GM12878 (cell line): ENCODE data around the gene SORCS2.

Experiments
- BCL11A ChIP-seq: IDR thresholded peaks from 2 replicates; pipeline ENCODE4 v1.6.1; 2011; ENCODE audit warnings: low read depth, low read length
- HDGF ChIP-seq: fragments of 450-650 bp; IDR thresholded peaks from 2 replicates; pipeline ENCODE4 v1.6.1; 2016; ENCODE audit warnings: antibody characterized with exemption
- KAT2A ChIP-seq: conservative IDR thresholded peaks from 2 replicates; pipeline ENCODE4 v1.6.1; 2011; ENCODE audit warnings: low read depth, low read length; ENCODE audit not compliant: control insufficient read depth
- NFXL1 ChIP-seq: fragments of 450-650 bp; IDR thresholded peaks from 2 replicates; pipeline ENCODE4 v1.6.1; 2017; ENCODE audit warnings: antibody characterized with exemption, mild to moderate bottlenecking, borderline replicate concordance
- SUZ12 ChIP-seq: fragments of 200-600 bp; sonication (generic); IDR thresholded peaks from one replicate; pipeline ENCODE4 v1.6.1; 2018; ENCODE audit warnings: antibody characterized with exemption, mild to moderate bottlenecking; ENCODE audit not compliant: unreplicated experiment
- TF ChIP-seq, protein P1 (sequence below), 3 experiments: IDR thresholded peaks in 2 of 3; conservative IDR thresholded peaks in 1 of 3; 2 replicates each; pipeline ENCODE4 v1.5.1; 2011; ENCODE audit warnings: low read depth in 3 of 3, low read length in 3 of 3, mild to moderate bottlenecking in 3 of 3, control low read depth in 2 of 3, moderate library complexity in 2 of 3, inconsistent platforms in 1 of 3, mixed read lengths in 1 of 3; ENCODE audit not compliant: control insufficient read depth in 2 of 3, insufficient read depth in 1 of 3; ENCODE audit errors: extremely low read depth in 1 of 3
- TF ChIP-seq, protein P2 (sequence below): fragments of 450-650 bp; IDR thresholded peaks from 2 replicates; pipeline ENCODE4 v1.6.1; 2017; ENCODE audit warnings: borderline replicate concordance
- TF ChIP-seq, protein P3 (sequence below): IDR thresholded peaks from 2 replicates; pipeline ENCODE4 v1.6.1; 2011; ENCODE audit warnings: low read depth, mild to moderate bottlenecking, low read length, moderate library complexity, borderline replicate concordance; ENCODE audit errors: extremely low read depth

- no peak for TF ChIP-seq BCL11A
- no peak for TF ChIP-seq SUZ12
- TF ChIP-seq HDGF: no peak
- TF ChIP-seq, protein P1, sequence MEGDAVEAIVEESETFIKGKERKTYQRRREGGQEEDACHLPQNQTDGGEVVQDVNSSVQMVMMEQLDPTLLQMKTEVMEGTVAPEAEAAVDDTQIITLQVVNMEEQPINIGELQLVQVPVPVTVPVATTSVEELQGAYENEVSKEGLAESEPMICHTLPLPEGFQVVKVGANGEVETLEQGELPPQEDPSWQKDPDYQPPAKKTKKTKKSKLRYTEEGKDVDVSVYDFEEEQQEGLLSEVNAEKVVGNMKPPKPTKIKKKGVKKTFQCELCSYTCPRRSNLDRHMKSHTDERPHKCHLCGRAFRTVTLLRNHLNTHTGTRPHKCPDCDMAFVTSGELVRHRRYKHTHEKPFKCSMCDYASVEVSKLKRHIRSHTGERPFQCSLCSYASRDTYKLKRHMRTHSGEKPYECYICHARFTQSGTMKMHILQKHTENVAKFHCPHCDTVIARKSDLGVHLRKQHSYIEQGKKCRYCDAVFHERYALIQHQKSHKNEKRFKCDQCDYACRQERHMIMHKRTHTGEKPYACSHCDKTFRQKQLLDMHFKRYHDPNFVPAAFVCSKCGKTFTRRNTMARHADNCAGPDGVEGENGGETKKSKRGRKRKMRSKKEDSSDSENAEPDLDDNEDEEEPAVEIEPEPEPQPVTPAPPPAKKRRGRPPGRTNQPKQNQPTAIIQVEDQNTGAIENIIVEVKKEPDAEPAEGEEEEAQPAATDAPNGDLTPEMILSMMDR (IDR thresholded peaks at IDR 0.05 in 2 of 3, conservative IDR thresholded peaks at IDR 0.05 in 1 of 3; ENCODE audit: control insufficient read depth in 2 of 3, extremely low read depth in 1 of 3, insufficient read depth in 1 of 3, low read depth in 3 of 3, low read length in 3 of 3): no peak
- no peak for TF ChIP-seq NFXL1
- TF ChIP-seq KAT2A: no peak
- TF ChIP-seq, protein P2, sequence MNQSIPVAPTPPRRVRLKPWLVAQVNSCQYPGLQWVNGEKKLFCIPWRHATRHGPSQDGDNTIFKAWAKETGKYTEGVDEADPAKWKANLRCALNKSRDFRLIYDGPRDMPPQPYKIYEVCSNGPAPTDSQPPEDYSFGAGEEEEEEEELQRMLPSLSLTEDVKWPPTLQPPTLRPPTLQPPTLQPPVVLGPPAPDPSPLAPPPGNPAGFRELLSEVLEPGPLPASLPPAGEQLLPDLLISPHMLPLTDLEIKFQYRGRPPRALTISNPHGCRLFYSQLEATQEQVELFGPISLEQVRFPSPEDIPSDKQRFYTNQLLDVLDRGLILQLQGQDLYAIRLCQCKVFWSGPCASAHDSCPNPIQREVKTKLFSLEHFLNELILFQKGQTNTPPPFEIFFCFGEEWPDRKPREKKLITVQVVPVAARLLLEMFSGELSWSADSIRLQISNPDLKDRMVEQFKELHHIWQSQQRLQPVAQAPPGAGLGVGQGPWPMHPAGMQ: no peak
- TF ChIP-seq, protein P3, sequence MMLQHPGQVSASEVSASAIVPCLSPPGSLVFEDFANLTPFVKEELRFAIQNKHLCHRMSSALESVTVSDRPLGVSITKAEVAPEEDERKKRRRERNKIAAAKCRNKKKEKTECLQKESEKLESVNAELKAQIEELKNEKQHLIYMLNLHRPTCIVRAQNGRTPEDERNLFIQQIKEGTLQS: no peak
Measured at GRCh38 chr4:7708238-7708637, 515.9 kb downstream of the SORCS2 start.
